Lung (tissue), 12 donors: ENCODE results near the gene FBLN5. TPM values are rescaled to one million over a fixed set of nuclear protein-coding genes. Genes with fewer than 3 reads are reported as not detected.

Experiments used
- ATAC-seq: fragments of 200-7000 bp; cut with Tn5 transposase; one replicate; pipeline ENCODE4 v1.9.1; 2020; ENCODE audit warnings: moderate number of reproducible peaks; ENCODE audit not compliant: insufficient read depth, low FRiP score
- DNase-seq, 3 donors: peaks; one replicate each; pipeline ENCODE4 v3.0.0-alpha.2; 2013 to 2017
- H3K27ac ChIP-seq, 2 donors: one replicate each; pipeline ENCODE4 v1.5.1; 2013; ENCODE audit warnings: mild to moderate bottlenecking in 2 of 2, moderate library complexity in 2 of 2, control low read depth in 1 of 2, inconsistent platforms in 1 of 2, low read depth in 1 of 2, low read length in 1 of 2
- H3K27me3 ChIP-seq, 3 donors: one replicate each; pipeline ENCODE4 v1.5.1; 2013; ENCODE audit warnings: low read length in 2 of 3; ENCODE audit not compliant: control insufficient read depth in 3 of 3, insufficient read depth in 3 of 3
- H3K36me3 ChIP-seq, 4 donors: one replicate each; pipeline ENCODE4 v1.5.1; 2013; ENCODE audit warnings: low read length in 4 of 4, mild to moderate bottlenecking in 1 of 4, moderate library complexity in 1 of 4; ENCODE audit not compliant: control insufficient read depth in 4 of 4, insufficient read depth in 4 of 4
- H3K4me1 ChIP-seq, 5 donors: one replicate each; pipeline ENCODE4 v1.5.1; 2013; ENCODE audit warnings: low read length in 5 of 5, mild to moderate bottlenecking in 2 of 5, moderate library complexity in 1 of 5; ENCODE audit not compliant: control insufficient read depth in 5 of 5, insufficient read depth in 5 of 5
- H3K4me3 ChIP-seq: one replicate; pipeline ENCODE4 v1.5.1; 2013; ENCODE audit warnings: mild to moderate bottlenecking, control low read depth, moderate library complexity
- H3K9ac ChIP-seq, 2 donors: one replicate each; pipeline ENCODE4 v1.5.1; 2013; ENCODE audit warnings: low read length in 2 of 2, control low read depth in 1 of 2; ENCODE audit not compliant: insufficient read depth in 1 of 2
- H3K9me3 ChIP-seq, 4 donors: one replicate each; pipeline ENCODE4 v1.5.1; 2013; ENCODE audit warnings: low read length in 3 of 4, mild to moderate bottlenecking in 1 of 4, moderate library complexity in 1 of 4; ENCODE audit not compliant: control insufficient read depth in 4 of 4, insufficient read depth in 3 of 4
- WGBS, 2 donors: extraction: QIAGEN DNeasy Blood & Tissue Kit; methylation state at CpG; one replicate each; pipeline ENCODE4 v1.1.7; 2013; 5-methylcytosine and 5-hydroxymethylcytosine counted together
- polyA plus RNA-seq, 2 donors: library from polyadenylated mRNA; stranded (reverse); fragments of 200-250 nt; gene quantifications; one replicate each; pipeline ENCODE4 v1.2.1, GENCODE V29; 2013
- total RNA-seq, 2 donors: library from RNA; depleted of rRNA in 1 of 2; stranded (reverse); fragments of >200 nt in 1 of 2; gene quantifications; one replicate each; pipeline ENCODE4 v1.2.1, GENCODE V29; 2014 to 2021
- TF ChIP-seq, protein P1 (sequence below): IDR thresholded peaks from 2 replicates; pipeline ENCODE4 v1.5.1; 2012; ENCODE audit warnings: mild to moderate bottlenecking; ENCODE audit errors: control extremely low read depth, extremely low read depth
- donor health status: control.
- donor health status: control.
- donor health status: Bipolar disorder and iron deficiency.
- donor health status: healthy.
- donor health status: DM: yes; HTN: yes; CAD: no.

Gene FBLN5
- total and polyA plus RNA-seq, 4 donors: 43.1 to 83.0 (median 72.0) TPM

DNA sequence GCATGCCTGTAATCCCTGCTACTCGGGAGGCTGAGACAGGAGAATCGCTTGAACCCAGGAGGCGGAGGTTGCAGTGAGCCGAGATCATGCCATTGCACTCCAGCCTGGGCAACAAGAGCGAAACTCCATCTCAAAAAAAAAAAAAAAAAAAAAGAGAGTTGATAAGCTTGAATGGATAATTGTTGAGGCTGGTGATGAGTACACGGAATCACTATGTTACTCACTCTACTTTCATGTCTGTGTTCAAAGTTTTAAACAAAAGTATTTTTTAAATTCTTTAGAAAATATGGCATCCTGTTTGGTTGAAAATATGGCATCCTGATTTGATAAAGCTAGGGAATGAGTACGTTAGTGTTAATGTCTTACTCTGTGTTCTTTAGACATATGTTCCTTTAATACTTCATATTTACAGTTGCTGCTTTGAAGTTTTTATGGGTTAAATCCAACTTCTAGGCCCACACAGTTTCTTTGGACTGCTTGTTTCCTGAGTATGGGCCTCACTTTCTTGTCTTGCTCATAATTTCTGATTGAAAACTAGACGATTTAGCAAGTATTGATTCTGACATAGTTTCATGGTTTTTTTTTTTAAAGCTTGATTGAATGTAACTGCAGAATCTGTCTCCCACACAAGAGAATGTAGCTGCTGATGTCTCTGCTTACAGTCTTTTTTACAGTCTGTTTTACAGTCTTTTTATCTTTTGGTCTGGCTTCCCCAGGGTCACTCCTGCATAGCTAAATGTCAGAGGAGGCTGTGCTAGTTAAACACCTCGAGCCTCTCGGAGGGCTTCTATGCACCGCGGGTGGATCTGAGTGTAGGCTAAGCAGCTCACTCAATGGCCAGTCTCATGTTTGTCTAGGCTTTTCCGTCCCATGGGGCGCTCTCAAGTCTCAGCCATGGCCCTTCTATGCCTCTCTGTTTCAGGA lies 14.1 kb upstream of the FBLN5 start:
- no peak for ATAC-seq
- H3K9ac ChIP-seq: no peak overlapping the region

DNA sequence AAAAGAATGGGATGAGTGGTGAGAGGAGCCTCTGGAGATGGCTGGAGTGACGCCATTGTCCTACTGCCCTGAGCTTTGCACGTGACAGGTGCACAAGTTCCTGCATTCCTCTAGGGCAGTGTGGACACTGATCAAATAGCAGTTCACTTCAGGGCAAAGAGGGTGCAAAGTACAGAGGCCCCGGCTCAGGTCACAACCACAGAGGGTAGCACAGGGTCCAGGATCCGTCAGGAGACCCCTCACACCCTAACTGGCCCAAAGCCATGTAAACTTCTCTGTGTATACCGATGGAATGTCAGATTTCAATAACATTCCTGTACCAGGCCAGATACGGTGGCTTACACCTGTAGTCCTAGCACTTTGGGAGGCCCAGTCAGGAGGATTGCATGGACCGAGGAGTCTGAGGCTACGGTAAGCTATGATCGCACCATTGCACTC lies 10.4 kb upstream of the FBLN5 start:
- Histone ChIP-seq H3K4me1 (peaks cover 0 to 7% (median 0%) of the 10 kb centered on the region in 5 donors), H3K9me3 (peaks cover 0 to 2% (median 0%) of the 10 kb centered on the region in 4 donors), H3K4me3 (no peak overlapping the region), H3K36me3 (no peaks in the 10 kb centered on the region), H3K27me3 (no peaks in the 10 kb centered on the region), H3K9ac (no peak overlapping the region), H3K27ac (no peak overlapping the region)
- ATAC-seq (no peak), DNase-seq (no peak)
- 86 to 90% methylated on average over 9 of the region's 9 CpGs for WGBS, 2 donors
- TF ChIP-seq, protein P1, sequence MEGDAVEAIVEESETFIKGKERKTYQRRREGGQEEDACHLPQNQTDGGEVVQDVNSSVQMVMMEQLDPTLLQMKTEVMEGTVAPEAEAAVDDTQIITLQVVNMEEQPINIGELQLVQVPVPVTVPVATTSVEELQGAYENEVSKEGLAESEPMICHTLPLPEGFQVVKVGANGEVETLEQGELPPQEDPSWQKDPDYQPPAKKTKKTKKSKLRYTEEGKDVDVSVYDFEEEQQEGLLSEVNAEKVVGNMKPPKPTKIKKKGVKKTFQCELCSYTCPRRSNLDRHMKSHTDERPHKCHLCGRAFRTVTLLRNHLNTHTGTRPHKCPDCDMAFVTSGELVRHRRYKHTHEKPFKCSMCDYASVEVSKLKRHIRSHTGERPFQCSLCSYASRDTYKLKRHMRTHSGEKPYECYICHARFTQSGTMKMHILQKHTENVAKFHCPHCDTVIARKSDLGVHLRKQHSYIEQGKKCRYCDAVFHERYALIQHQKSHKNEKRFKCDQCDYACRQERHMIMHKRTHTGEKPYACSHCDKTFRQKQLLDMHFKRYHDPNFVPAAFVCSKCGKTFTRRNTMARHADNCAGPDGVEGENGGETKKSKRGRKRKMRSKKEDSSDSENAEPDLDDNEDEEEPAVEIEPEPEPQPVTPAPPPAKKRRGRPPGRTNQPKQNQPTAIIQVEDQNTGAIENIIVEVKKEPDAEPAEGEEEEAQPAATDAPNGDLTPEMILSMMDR: no peak

More for the DNA sequence above, 14.1 kb upstream of the FBLN5 start:
- Histone ChIP-seq H3K27me3 (no peaks in the 10 kb centered on the region), H3K4me3 (no peak overlapping the region), H3K9me3 (peaks cover 0 to 2% (median 0%) of the 10 kb centered on the region in 4 donors), H3K27ac (no peak overlapping the region), H3K4me1 (peaks cover 0 to 15% (median 0%) of the 10 kb centered on the region in 5 donors), H3K36me3 (no peaks in the 10 kb centered on the region)
- no peak for DNase-seq
- 70 to 82% methylated on average over 13 to 14 of the region's 14 CpGs for WGBS, 2 donors
- TF ChIP-seq, protein P1: no peak

DNA sequence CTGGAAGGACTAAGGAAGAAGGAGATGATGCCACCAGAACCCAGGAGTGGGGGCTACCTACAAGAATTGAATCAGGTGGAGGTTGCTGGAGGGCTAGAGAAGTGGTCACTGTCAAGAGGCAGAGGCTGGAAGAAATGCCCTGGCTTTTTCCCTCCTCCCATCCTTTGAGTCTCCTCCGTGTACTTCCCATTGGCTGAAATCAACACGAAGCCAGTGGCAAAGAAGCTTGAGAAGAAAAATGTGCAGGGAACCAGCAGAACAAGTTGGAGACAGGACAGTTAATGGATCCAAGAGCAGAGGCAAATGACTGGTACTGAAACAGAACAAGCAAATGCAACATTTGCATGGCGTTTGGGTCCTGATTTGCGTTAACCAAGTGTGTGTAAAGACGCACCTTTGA lies 9.1 kb upstream of the FBLN5 start:
- DNase-seq (no peak), ATAC-seq (no peak)
- TF ChIP-seq, protein P1: no peak
- H3K27me3 ChIP-seq: no peaks in the 10 kb centered on the region
- H3K4me3 ChIP-seq: no peak overlapping the region
- no peaks in the 10 kb centered on the region for H3K36me3 ChIP-seq
- H3K9ac ChIP-seq: no peak overlapping the region
- peaks cover 0 to 2% (median 0%) of the 10 kb centered on the region in 4 donors for H3K9me3 ChIP-seq
- WGBS, 2 donors: 64 to 88% methylated on average over 5 of the region's 5 CpGs
- peaks cover 0 to 1% (median 0%) of the 10 kb centered on the region in 5 donors for H3K4me1 ChIP-seq
- no peak overlapping the region for H3K27ac ChIP-seq
